Natural killer cell treated with Interleukin-12 subunit alpha and Interleukin-12 subunit beta and Interleukin-15 and Interleukin-18, amount 100 ng/mL, for 72 hours (primary cell): ENCODE data around the gene TEKT1. TPM values are rescaled to one million over a fixed set of nuclear protein-coding genes. Genes with fewer than 3 reads are reported as not detected.
"Not testable (repeated sequence)": the region's sequence is repeated elsewhere in the genome, so short reads cannot be mapped to it uniquely, and the experiment has no call there.

ENCODE experiments used
- ATAC-seq, 2 donors: fragments of 150-1000 bp; cut with Tn5 transposase in 1 of 2; sonication (Bioruptor Pico), chemical (Tn5 transposase) in 1 of 2; 2 replicates each; pipeline ENCODE4 v1.10.0; 2021
- DNase-seq: peaks from one replicate; pipeline ENCODE4 v3.0.0; 2022; ENCODE audit warnings: low spot score
- H3K27ac Mint-ChIP-seq, 2 donors: 1 replicate in 1 of 2; 2 replicates in 1 of 2; pipeline ENCODE4 v1.8.0; 2022; ENCODE audit warnings: mixed read lengths in 2 of 2, mild to moderate bottlenecking in 1 of 2, moderate library complexity in 1 of 2
- H3K27me3 Mint-ChIP-seq, 2 donors: 1 replicate in 1 of 2; 2 replicates in 1 of 2; pipeline ENCODE4 v1.8.0; 2022; ENCODE audit warnings: mixed read lengths in 2 of 2
- H3K36me3 Mint-ChIP-seq: one replicate; pipeline ENCODE4 v1.8.0; 2022; ENCODE audit warnings: mixed read lengths
- H3K4me1 Mint-ChIP-seq, 2 donors: 1 replicate in 1 of 2; 2 replicates in 1 of 2; pipeline ENCODE4 v1.8.0; 2022; ENCODE audit warnings: low read depth in 2 of 2, mixed read lengths in 2 of 2, mild to moderate bottlenecking in 1 of 2
- H3K4me3 Mint-ChIP-seq: one replicate; pipeline ENCODE4 v1.8.0; 2022; ENCODE audit warnings: mixed read lengths
- H3K9me3 Mint-ChIP-seq: 2 replicates; pipeline ENCODE4 v1.8.0; 2022; ENCODE audit warnings: mixed read lengths
- total RNA-seq, 2 donors: library from RNA; stranded (reverse); gene quantifications; one replicate each; pipeline ENCODE4 v1.2.3, GENCODE V29; 2022

TEKT1 gene
- total RNA-seq, 2 donors from 2014 or later = not detected

DNA sequence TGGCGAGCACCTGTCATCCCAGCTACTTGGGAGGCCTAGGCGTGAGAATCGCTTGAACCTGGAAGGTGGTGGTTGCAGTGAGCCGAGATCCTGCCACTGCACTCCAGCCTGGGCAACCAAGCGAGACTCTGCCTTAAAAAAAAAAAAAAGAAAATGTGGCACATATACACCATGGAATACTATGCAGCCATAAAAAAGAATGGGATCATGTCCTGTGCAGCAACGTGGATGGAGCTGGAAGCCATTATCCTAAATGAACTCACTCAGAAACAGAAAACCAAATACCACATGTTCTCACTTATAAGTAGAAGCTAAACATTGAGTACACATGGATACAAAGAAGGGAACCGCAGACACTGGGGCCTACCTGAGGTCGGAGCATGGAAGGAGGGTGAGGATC, 56.6 kb downstream of the TEKT1 start:
- H3K4me3 Mint-ChIP-seq, ATAC-seq, DNase-seq, H3K27ac Mint-ChIP-seq: not testable (repeated sequence)
- H3K4me1 Mint-ChIP-seq = peaks cover 6 to 19% of the 10 kb centered on the region in 2 donors
- peaks cover 52% of the 10 kb centered on the region for H3K36me3 Mint-ChIP-seq
- H3K27me3 Mint-ChIP-seq = peaks cover 10 to 21% of the 10 kb centered on the region in 2 donors
- H3K9me3 Mint-ChIP-seq = peaks cover 15% of the 10 kb centered on the region

DNA sequence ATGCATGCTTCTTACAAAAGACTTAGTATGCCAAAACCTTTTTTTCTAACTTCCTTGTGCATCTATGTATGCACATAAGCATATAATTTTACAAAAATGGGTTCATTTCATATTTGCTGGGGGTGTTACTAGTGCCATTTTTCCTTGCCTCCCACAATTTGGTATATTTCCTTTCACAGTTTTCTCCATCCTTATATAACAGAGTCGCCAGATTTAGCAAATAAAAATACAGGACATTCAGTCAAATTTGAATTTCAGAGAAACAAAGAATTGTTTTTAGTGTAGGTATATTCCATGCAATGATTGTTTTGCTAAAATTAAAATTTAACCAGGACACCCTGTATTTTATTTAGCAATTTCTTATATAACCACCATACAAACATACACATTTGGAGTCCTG, 59.5 kb downstream of the TEKT1 start:
- Mint-ChIP-seq H3K27me3 (peaks cover 0 to 10% of the 10 kb centered on the region in 2 donors), H3K4me3 (no peak overlapping the region), H3K36me3 (peaks cover 80% of the 10 kb centered on the region), H3K9me3 (peaks cover 18% of the 10 kb centered on the region), H3K27ac (no peak overlapping the region), H3K4me1 (peaks cover 9% of the 10 kb centered on the region in 2 donors)
- DNase-seq = no peak
- no peak for ATAC-seq

DNA sequence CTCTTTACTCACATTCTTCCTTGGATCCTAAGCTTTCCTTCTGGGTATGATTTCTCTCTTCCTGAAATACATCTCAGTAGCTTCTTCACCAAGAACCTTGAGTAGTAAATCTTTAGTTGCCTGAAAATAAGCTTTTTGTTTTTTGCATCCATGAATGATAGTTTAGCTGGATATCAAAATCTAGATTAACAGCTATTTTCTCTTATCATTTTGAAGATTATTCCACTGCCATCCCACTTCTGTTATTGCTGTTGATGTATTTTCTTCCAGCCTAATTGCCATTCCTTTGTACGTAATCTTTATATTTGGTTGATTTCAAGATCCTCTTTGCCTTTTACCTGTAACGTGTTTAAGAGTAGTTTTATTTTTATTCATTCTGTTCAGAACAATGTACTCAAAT, 63.1 kb downstream of the TEKT1 start:
- DNase-seq (no peak), ATAC-seq (no peak)
- Mint-ChIP-seq H3K27me3 (peaks cover 0 to under 1% of the 10 kb centered on the region in 2 donors), H3K4me1 (peaks cover 13 to 27% of the 10 kb centered on the region in 2 donors), H3K4me3 (no peak overlapping the region), H3K36me3 (peaks cover 96% of the 10 kb centered on the region), H3K27ac (no peak overlapping the region), H3K9me3 (peaks cover 15% of the 10 kb centered on the region)

DNA sequence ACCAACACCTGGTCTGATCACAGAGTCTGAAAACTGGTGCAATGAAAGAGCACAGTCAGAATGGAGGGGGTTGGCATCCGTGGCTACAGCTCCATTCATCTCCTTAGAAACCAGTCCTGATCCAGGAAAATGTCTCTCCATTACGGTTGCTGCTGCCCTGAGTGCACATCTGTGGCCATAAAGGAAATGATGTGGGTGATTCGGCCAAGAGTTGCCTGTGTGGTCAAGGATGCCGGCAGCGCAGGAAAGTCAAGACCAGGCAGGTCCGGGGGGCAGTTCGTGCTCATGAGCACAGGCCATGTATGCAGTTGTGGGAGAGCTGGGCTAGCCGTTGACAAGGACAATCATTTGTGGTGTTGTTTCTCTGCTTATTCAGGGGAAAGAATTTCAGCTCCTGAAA, 69.8 kb downstream of the TEKT1 start:
- DNase-seq (no peak), ATAC-seq (no peak)
- no peak overlapping the region for H3K27ac Mint-ChIP-seq
- no peak overlapping the region for H3K4me3 Mint-ChIP-seq
- H3K27me3 Mint-ChIP-seq = no peaks in the 10 kb centered on the region
- peaks cover 40% of the 10 kb centered on the region for H3K36me3 Mint-ChIP-seq
- H3K9me3 Mint-ChIP-seq = peaks cover 5% of the 10 kb centered on the region
- peaks cover 42 to 47% of the 10 kb centered on the region in 2 donors for H3K4me1 Mint-ChIP-seq

DNA sequence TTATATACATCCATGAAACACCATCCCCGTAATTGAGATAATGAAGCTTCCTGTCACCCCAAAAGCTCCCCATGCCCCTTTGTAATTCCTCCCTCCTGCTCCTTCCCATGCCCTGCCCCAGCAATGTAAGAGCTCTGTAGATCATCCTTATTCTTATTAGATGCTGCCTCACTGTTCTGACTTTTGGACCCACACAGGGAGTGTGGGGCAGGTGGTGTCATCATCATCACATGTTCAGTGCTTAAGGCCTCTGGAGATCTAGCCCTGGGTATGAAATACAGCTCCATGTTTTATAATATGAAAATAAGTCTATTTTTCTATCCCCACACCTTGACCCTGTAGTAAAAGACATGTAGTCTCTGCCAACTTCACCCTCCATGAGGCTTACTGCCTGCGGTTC, 73.8 kb downstream of the TEKT1 start:
- Mint-ChIP-seq H3K4me3 (peak overlapping the region; percentile 100), H3K27me3 (no peaks in the 10 kb centered on the region), H3K36me3 (peaks cover 4% of the 10 kb centered on the region), H3K9me3 (no peaks in the 10 kb centered on the region), H3K4me1 (peaks cover 54 to 58% of the 10 kb centered on the region in 2 donors), H3K27ac (peak overlapping the region; percentile 97 to 98)
- no peak for DNase-seq
- ATAC-seq = no peak

DNA sequence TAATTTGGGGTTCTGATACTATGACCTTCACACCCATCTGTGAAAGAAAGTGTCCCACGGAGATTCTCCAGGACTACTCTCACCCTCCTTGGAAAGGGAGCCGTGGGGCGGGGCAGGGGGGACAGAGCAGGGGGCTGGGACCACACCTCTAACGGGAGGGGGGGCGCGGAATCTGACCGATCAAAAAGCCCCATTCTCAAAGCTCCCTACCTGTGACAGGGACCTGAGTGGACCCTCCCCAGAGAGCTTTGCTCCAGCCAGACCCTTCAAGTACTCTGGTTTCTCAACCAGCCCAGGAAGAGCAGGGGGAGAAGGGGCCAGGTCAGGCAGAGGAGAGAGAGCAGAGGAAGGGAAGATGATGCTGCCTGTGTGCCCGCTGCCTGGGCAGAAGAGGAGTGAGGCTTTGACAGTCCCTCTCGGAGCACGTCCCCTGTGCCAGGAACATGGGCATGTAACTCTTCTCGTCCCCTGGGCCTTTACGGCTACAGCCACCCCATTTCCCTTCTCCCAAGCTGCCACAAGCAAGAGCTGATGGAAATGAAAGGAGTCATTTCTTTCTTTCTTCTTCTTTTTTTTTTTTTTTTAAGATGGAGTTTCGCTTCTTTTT, 75.0 kb downstream of the TEKT1 start:
- peak in 1 of 2 donors; percentile 52 for ATAC-seq
- no peak for DNase-seq
- Mint-ChIP-seq H3K27ac (peak overlapping the region; percentile 97 to 98), H3K36me3 (no peaks in the 10 kb centered on the region), H3K27me3 (no peaks in the 10 kb centered on the region), H3K4me3 (peak overlapping the region; percentile 100), H3K4me1 (peaks cover 60 to 62% of the 10 kb centered on the region in 2 donors), H3K9me3 (no peaks in the 10 kb centered on the region)

DNA sequence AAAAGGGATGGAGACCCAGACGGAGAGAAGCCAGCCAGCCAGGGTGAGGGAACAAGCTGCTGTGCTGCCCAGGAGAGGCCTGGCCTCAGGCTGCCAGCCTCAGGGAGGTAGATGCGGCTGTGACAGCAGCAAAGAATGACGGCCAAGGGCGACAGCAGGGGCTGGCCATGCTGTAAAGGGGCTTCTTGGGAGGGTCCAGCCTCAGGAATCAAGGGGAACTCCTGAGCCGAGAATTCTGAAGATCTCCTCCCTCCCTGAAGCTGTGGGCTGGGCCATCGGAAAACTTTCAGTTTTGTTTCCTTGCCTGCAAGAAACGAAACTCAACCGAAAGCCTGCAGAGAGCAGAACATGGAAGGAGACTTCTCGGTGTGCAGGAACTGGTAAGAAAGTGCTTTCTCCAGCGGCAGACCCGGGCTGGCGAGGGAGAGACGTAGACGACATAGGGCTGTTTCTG, 75.8 kb downstream of the TEKT1 start, which contains the start of gene XAF1:
XAF1 (plus strand) TSS at position 316 of the 454 bp plus-strand sequence; CDS start at position 349, 33 bp downstream.
- Mint-ChIP-seq H3K36me3 (no peaks in the 10 kb centered on the region), H3K27ac (peak within 1 kb of the TSS; percentile 97 to 98), H3K4me3 (peak within 1 kb of the TSS; percentile 100), H3K9me3 (no peaks in the 10 kb centered on the region), H3K27me3 (no peaks in the 10 kb centered on the region), H3K4me1 (peaks cover 60 to 62% of the 10 kb centered on the region in 2 donors)
- ATAC-seq (peak; percentile 82), DNase-seq (peak; percentile 79)

DNA sequence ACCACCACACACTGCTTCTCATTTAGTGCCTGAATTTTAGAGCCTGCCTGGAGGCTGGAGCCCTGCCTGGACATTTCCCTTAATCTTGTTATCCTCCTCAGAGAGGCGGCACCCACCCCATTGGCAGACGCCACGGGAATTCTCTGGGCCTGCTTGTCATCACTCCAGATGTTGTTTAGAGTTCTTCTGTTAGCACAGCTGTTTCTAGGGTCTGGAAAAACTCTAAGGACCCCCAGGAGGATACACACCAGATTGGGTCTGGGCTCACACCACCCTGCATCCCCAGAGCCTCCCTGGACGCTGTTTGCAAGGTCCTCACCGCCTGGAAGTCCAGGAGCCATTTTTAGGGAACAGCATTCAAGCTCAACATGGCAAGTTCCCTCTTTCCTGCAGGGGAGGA, 76.2 kb downstream of the TEKT1 start:
- ATAC-seq (no peak), DNase-seq (no peak)
- no peaks in the 10 kb centered on the region for H3K36me3 Mint-ChIP-seq
- peaks cover 60% of the 10 kb centered on the region in 2 donors for H3K4me1 Mint-ChIP-seq
- H3K9me3 Mint-ChIP-seq = no peaks in the 10 kb centered on the region
- no peaks in the 10 kb centered on the region for H3K27me3 Mint-ChIP-seq
- H3K4me3 Mint-ChIP-seq = peak overlapping the region; percentile 100
- H3K27ac Mint-ChIP-seq = peak overlapping the region; percentile 97 to 98

DNA sequence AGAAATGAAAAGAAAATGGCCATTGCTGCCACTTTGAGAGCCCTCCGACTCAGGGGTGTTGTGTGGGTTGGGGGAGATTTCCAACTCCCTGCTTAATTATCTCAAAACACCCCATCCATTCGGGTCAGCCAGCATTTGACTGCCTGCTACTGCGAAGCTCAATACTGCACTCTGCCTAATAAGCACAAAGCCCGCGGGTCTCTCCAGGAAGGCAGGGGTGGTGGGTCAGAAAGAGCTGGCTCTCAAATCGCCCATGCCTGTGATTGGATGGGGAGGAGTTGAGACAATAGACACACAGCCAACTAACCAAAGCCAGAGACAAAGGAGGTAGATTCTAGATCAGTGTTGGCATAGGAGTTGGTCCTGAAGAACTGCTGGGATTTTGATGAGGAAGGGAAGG, 78.0 kb downstream of the TEKT1 start:
- Mint-ChIP-seq H3K9me3 (no peaks in the 10 kb centered on the region), H3K27ac (peak overlapping the region; percentile 97 to 98), H3K36me3 (no peaks in the 10 kb centered on the region), H3K4me1 (peaks cover 62 to 66% of the 10 kb centered on the region in 2 donors), H3K27me3 (no peaks in the 10 kb centered on the region), H3K4me3 (peak overlapping the region; percentile 83)
- ATAC-seq (no peak), DNase-seq (no peak)

DNA sequence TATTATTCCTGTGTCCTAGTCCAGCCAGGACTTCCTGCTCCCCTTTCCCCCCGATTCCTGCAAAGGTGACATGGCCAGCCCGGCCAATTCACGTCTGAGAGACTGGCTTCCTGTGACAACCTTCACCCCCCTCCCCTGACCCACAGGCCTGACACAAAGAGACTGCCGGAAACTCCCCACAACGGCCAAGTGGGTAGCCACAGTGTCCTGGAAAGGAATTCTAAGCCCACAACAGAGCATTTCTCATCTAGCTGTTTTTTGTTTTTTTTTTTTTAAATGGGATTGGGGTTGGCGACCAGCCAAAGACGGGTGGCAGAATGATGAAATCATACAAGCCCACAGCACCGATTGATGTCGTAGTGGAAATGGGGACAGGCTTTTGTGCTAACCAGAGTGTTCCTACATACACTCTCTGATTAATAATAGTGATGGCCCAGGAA, 78.5 kb downstream of the TEKT1 start:
- Mint-ChIP-seq H3K27me3 (no peaks in the 10 kb centered on the region), H3K36me3 (no peaks in the 10 kb centered on the region), H3K27ac (peak overlapping the region; percentile 97 to 98), H3K4me3 (peak overlapping the region; percentile 83), H3K4me1 (peaks cover 60 to 63% of the 10 kb centered on the region in 2 donors), H3K9me3 (no peaks in the 10 kb centered on the region)
- ATAC-seq = peak; percentile 32 to 84
- peak; percentile 83 for DNase-seq

DNA sequence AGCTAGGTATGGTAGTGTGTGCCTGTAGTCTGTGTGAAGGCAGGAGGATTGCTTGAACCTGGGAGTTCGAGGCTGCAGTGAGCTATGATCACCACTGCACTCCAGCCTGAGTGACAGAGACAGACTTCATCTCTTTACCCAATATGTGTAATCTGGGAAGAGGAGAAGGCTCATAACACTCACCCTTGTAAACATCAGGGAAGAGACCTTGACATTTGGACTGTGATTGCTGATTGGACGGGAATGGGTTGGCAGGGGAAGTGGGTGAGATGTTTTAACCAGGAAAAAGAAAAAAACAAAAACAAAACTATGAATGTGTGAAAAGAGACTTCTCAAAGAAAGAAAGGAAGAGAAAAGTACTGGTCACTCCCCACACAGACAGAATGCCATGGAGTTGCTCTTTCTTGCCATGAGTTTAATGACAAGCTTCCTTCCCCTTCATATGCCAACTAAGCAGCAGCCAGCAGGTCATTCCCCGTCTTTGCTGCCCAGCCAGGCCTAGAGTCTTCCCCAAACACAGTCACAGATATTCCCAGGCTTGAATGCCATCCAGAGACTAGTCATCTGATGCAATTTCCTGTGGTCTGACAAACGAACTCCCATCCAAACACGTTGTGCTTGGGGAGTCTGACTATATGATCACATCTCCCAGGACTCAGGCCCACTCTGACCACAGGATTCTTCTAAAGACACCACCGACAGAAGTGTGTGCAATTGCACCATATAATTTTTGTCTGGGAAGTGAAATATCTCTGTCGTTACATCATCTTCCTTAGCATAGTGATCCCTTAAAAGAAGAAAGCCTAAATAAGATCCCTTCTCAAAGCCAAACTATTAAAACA, 79.2 kb downstream of the TEKT1 start:
- ATAC-seq (peak in 1 of 2 donors; percentile 56), DNase-seq (no peak)
- Mint-ChIP-seq H3K27ac (peak overlapping the region; percentile 97 to 98), H3K27me3 (no peaks in the 10 kb centered on the region), H3K9me3 (no peaks in the 10 kb centered on the region), H3K4me3 (peak overlapping the region; percentile 83), H3K36me3 (no peaks in the 10 kb centered on the region), H3K4me1 (peaks cover 52 to 60% of the 10 kb centered on the region in 2 donors)

DNA sequence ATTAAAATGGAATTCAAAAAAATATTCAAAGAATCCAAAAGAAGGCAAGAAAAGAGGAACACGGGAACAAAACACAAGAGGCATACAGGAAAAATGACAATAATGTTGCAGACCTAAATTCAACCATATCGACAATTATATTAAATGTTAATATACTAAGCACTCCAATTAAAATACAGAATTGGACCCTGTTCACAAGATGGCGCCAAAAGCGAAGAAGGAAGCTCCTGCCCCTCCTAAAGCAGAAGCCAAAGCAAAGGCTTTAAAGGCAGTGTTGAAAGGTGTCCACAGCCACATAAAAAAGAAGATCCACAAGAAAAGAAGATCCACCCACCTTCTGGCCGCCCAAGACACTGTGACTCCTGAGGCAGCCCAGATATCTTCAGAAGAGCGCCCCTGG, 82.0 kb downstream of the TEKT1 start:
- peak overlapping the region in 1 of 2 donors; percentile 78 for H3K27ac Mint-ChIP-seq
- DNase-seq = no peak

DNA sequence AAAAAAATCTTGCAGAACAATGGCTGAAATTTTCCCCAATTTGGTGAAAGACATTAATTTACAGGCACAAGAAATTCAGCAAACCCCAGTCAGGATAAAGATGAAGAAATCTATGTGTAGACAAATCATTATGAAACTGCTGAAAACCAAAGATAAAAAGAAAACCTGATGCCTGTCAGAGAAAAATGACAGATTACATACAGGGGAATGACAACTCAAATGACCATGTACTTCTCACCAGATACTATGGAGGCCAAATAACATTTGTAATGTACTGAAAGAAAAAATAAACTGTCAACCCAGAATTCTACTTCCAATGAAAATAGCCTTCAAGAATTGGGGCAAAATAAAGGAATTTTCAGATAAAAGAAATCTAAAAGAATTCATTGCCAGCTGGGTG, 82.9 kb downstream of the TEKT1 start:
- H3K4me1 Mint-ChIP-seq = peaks cover 23 to 38% of the 10 kb centered on the region in 2 donors
- no peak for DNase-seq
- H3K27ac Mint-ChIP-seq = peak overlapping the region in 1 of 2 donors; percentile 78
- peaks cover 10 to 21% of the 10 kb centered on the region in 2 donors for H3K27me3 Mint-ChIP-seq
- H3K9me3 Mint-ChIP-seq = no peaks in the 10 kb centered on the region
- no peaks in the 10 kb centered on the region for H3K36me3 Mint-ChIP-seq
- no peak overlapping the region for H3K4me3 Mint-ChIP-seq
- no peak for ATAC-seq

More for the DNA sequence above, 82.0 kb downstream of the TEKT1 start:
- Mint-ChIP-seq H3K9me3 (no peaks in the 10 kb centered on the region), H3K4me1 (peaks cover 25 to 41% of the 10 kb centered on the region in 2 donors), H3K4me3 (no peak overlapping the region), H3K27me3 (peaks cover 7 to 13% of the 10 kb centered on the region in 2 donors), H3K36me3 (no peaks in the 10 kb centered on the region)
- ATAC-seq = no peak
